HepG2 (cell line): Measurements from ENCODE around the gene FSCN2. TPM values are rescaled to one million over a fixed set of nuclear protein-coding genes. Genes with fewer than 3 reads are reported as not detected.
A peak's percentile ranks its signal among the peaks of the same experiment; 100 is the strongest.

Experiments
- AFF4 ChIP-seq: sonication (generic); formaldehyde crosslinking; IDR thresholded peaks from 2 replicates; pipeline ENCODE4 v1.4.0; 2020; ENCODE audit warnings: missing genetic modification reagents
- ARID2 ChIP-seq: sonication (generic); formaldehyde crosslinking; IDR thresholded peaks from 2 replicates; pipeline ENCODE4 v1.8.1; 2022; ENCODE audit warnings: mild to moderate bottlenecking, missing genetic modification reagents, borderline replicate concordance
- ARNTL ChIP-seq: sonication (generic); formaldehyde crosslinking; IDR thresholded peaks from 2 replicates; pipeline ENCODE4 v1.4.0; 2020; ENCODE audit warnings: mild to moderate bottlenecking, missing genetic modification reagents
- ATM ChIP-seq: fragments of 450-650 bp; IDR thresholded peaks from 2 replicates; pipeline ENCODE4 v1.7.1; 2017; ENCODE audit warnings: mild to moderate bottlenecking, borderline replicate concordance
- GATAD2A ChIP-seq: IDR thresholded peaks from 2 replicates; pipeline ENCODE4 v1.6.1; 2016
- KMT2A ChIP-seq: sonication (generic); formaldehyde crosslinking; IDR thresholded peaks from 2 replicates; pipeline ENCODE4 v1.4.0; 2020; ENCODE audit warnings: missing genetic modification reagents
- NKX3-1 ChIP-seq: sonication (generic); formaldehyde crosslinking; IDR thresholded peaks from 2 replicates; pipeline ENCODE4 v1.5.0; 2020; ENCODE audit warnings: missing genetic modification reagents
- SNAPC4 ChIP-seq: sonication (generic); formaldehyde crosslinking; IDR thresholded peaks from 2 replicates; pipeline ENCODE4 v1.4.0; 2020; ENCODE audit warnings: mild to moderate bottlenecking, missing genetic modification reagents
- TBX2 ChIP-seq: sonication (generic); formaldehyde crosslinking; IDR thresholded peaks from 2 replicates; pipeline ENCODE4 v1.5.0; 2020; ENCODE audit warnings: missing genetic modification reagents, mild to moderate bottlenecking, borderline replicate concordance
- ZBTB25 ChIP-seq: IDR thresholded peaks from 2 replicates; pipeline ENCODE4 v1.6.1; 2018; ENCODE audit warnings: missing genetic modification reagents
- ZFY ChIP-seq: sonication (generic); formaldehyde crosslinking; IDR thresholded peaks from 2 replicates; pipeline ENCODE4 v1.4.0; 2020; ENCODE audit warnings: missing genetic modification reagents
- ZNF414 ChIP-seq: sonication (generic); formaldehyde crosslinking; IDR thresholded peaks from 2 replicates; pipeline ENCODE4 v1.5.0; 2020; ENCODE audit warnings: missing genetic modification reagents
- ZNF543 ChIP-seq: sonication (generic); formaldehyde crosslinking; IDR thresholded peaks from 2 replicates; pipeline ENCODE4 v1.4.0; 2020; ENCODE audit warnings: mild to moderate bottlenecking, missing genetic modification reagents
- ZNF770 ChIP-seq: sonication (generic); formaldehyde crosslinking; IDR thresholded peaks from 2 replicates; pipeline ENCODE4 v1.5.0; 2020; ENCODE audit warnings: mild to moderate bottlenecking, missing genetic modification reagents
- ZNF780A ChIP-seq: sonication (generic); formaldehyde crosslinking; IDR thresholded peaks from 2 replicates; pipeline ENCODE4 v1.8.0; 2022; ENCODE audit warnings: mild to moderate bottlenecking, missing genetic modification reagents, moderate library complexity
- ZSCAN12 ChIP-seq: sonication (generic); formaldehyde crosslinking; IDR thresholded peaks from 2 replicates; pipeline ENCODE4 v1.9.0; 2021; ENCODE audit warnings: mild to moderate bottlenecking, missing genetic modification reagents
- polyA plus RNA-seq, 8 experiments: library from polyadenylated mRNA; depleted of rRNA in 3 of 8; stranded (reverse) in 7 of 8; unstranded in 1 of 8; fragments of >200 nt; fragmentation: Illumina TruSeq in 4 of 8; extraction: Trizol in 4 of 8; gene quantifications; 2 replicates each; pipeline versions ENCODE4 v1.2.1 to v1.2.3, GENCODE V29; 2011 to 2016; ENCODE audit warnings: low read depth in 4 of 8, missing spikeins in 1 of 8, mixed read lengths in 1 of 8; ENCODE audit not compliant: insufficient read depth in 1 of 8
- total RNA-seq, 5 experiments: library from RNA; depleted of rRNA; stranded (reverse); fragments of >200 nt; fragmentation: Illumina TruSeq; extraction: Trizol; gene quantifications; 2 replicates each; pipeline ENCODE4 v1.2.3, GENCODE V29; 2016; ENCODE audit warnings: low read depth in 1 of 5

Gene FSCN2
- total and polyA plus RNA-seq, 2 of the 13 experiments (the other 11 are each of a cell fraction or from before 2014, with no cell fraction given) = 0.09 TPM; not detected in 1

GRCh38 chr17:81511804-81512561 lies 16.2 kb upstream of the FSCN2 start (continued):
- TF ChIP-seq ARID2 (CRISPR knock-in tag) (peak; percentile 58), SNAPC4 (CRISPR knock-in tag) (no peak), ZFY (no peak), ZBTB25 (CRISPR knock-in tag) (no peak), ZSCAN12 (CRISPR knock-in tag) (0 out of 2 replicates have a peak, but pooled peaks have one; percentile 5), ZNF414 (CRISPR knock-in tag) (peak; percentile 46; the same call in 1 of the 2 replicates), TBX2 (0 out of 2 replicates have a peak, but pooled peaks have one; percentile 27), ZNF780A (CRISPR knock-in tag) (peak; percentile 87), ZNF543 (CRISPR knock-in tag) (0 out of 2 replicates have a peak, but pooled peaks have one; percentile 40), ARNTL (CRISPR knock-in tag) (0 out of 2 replicates have a peak, but pooled peaks have one; percentile 56), ZNF770 (peak; percentile 25; the same call in 1 of the 2 replicates), NKX3-1 (CRISPR knock-in tag) (peak; percentile 20; the same call in 1 of the 2 replicates), AFF4 (CRISPR knock-in tag) (peak; percentile 28; the same call in 1 of the 2 replicates), ATM (no peak), GATAD2A (CRISPR knock-in tag) (peak; percentile 3; the same call in 1 of the 2 replicates), KMT2A (CRISPR knock-in tag) (0 out of 2 replicates have a peak, but pooled peaks have one; percentile 22)
